AG10803 (cell line): ENCODE data around the gene SEH1L.

Source experiments
- DNase-seq: peaks from one replicate; pipeline ENCODE4 v3.0.0; 2010; ENCODE audit warnings: low read depth
- H3K4me3 ChIP-seq: 2 replicates; pipeline ENCODE4 v1.5.1; 2011; ENCODE audit warnings: mild to moderate bottlenecking, low read length, control low read depth
- CTCF ChIP-seq: conservative IDR thresholded peaks from 2 replicates; pipeline ENCODE4 v1.5.1; 2011; ENCODE audit warnings: mild to moderate bottlenecking, low read length, control low read depth, inconsistent platforms

Gene SEH1L

GRCh38 chr18:12928641-12929040 is 19.2 kb upstream of the SEH1L start:
- TF ChIP-seq CTCF = no peak
- no peak for DNase-seq
- H3K4me3 ChIP-seq = no peak overlapping the region

GRCh38 chr18:12929477-12930083 is 18.2 kb upstream of the SEH1L start:
- DNase-seq = no peak
- TF ChIP-seq CTCF = no peak

GRCh38 chr18:12930376-12930775 is 17.4 kb upstream of the SEH1L start:
- TF ChIP-seq CTCF = no peak
- no peak for DNase-seq
- H3K4me3 ChIP-seq = no peak overlapping the region

More at GRCh38 chr18:12929477-12930083, 18.2 kb upstream of the SEH1L start:
- H3K4me3 ChIP-seq = no peak overlapping the region

- DNase-seq = no peak
- H3K4me3 ChIP-seq = no peak overlapping the region
- no peak for TF ChIP-seq CTCF
These were observed 16.9 kb upstream of the SEH1L start for GRCh38 chr18:12930908-12931307.

- no peak for TF ChIP-seq CTCF
- no peak for DNase-seq
- no peak overlapping the region for H3K4me3 ChIP-seq
These were observed 14.5 kb upstream of the SEH1L start for GRCh38 chr18:12933327-12933726.

- H3K4me3 ChIP-seq = no peak overlapping the region
- DNase-seq = peak; percentile 82
- peak; percentile 98 for TF ChIP-seq CTCF
These were observed 13.2 kb upstream of the SEH1L start for GRCh38 chr18:12934454-12935071.

GRCh38 chr18:12939162-12939561 is 8.6 kb upstream of the SEH1L start:
- H3K4me3 ChIP-seq = no peak overlapping the region
- TF ChIP-seq CTCF = no peak
- no peak for DNase-seq
